Naive thymus-derived CD4-positive, alpha-beta T cell (primary cell): Measurements from ENCODE around the gene HIRA. TPM values are rescaled to one million over a fixed set of nuclear protein-coding genes. Genes with fewer than 3 reads are reported as not detected.

Source experiments
- ATAC-seq: fragments of 150-1000 bp; cut with Tn5 transposase; 2 replicates; pipeline ENCODE4 v1.10.0; 2021; ENCODE audit warnings: mild to moderate bottlenecking, moderate library complexity
- CTCF ChIA-PET: fragments of 350-600 bp; sonication (Branson Sonifier 250); formaldehyde crosslinking; loops from one replicate; lab custom pipeline; 2021; ENCODE audit warnings: antibody characterized with exemption; lab: Charles Lee
- POLR2A ChIA-PET: fragments of 350-600 bp; sonication (Branson Sonifier 250); formaldehyde crosslinking; loops from one replicate; lab custom pipeline; 2021; ENCODE audit warnings: antibody characterized with exemption, inconsistent platforms; lab: Charles Lee
- DNase-seq, 9 donors: peaks; one replicate each; pipeline versions ENCODE4 v3.0.0 to v3.0.0-alpha.2; 2020 to 2022; ENCODE audit warnings: mixed read lengths in 1 of 9
- H3K27ac ChIP-seq: one replicate; pipeline ENCODE4 v1.7.0; 2013; ENCODE audit warnings: mild to moderate bottlenecking, low read depth, low read length, moderate library complexity
- H3K27me3 ChIP-seq, 2 donors: one replicate each; pipeline ENCODE4 v1.7.0; 2013; ENCODE audit warnings: low read length in 2 of 2, mild to moderate bottlenecking in 2 of 2, moderate library complexity in 2 of 2; ENCODE audit not compliant: control insufficient read depth in 2 of 2, insufficient read depth in 2 of 2
- H3K36me3 ChIP-seq, 3 experiments: 1 replicate in 2 of 3; 2 replicates in 1 of 3; pipeline ENCODE4 v1.7.0; 2013; ENCODE audit warnings: low read length in 3 of 3, mild to moderate bottlenecking in 3 of 3, moderate library complexity in 1 of 3; ENCODE audit not compliant: insufficient read depth in 3 of 3, control insufficient read depth in 2 of 3
- H3K4me1 ChIP-seq, 2 donors: one replicate each; pipeline ENCODE4 v1.7.0; 2013; ENCODE audit warnings: low read length in 2 of 2, mild to moderate bottlenecking in 2 of 2, moderate library complexity in 1 of 2; ENCODE audit not compliant: control insufficient read depth in 2 of 2, insufficient read depth in 2 of 2
- H3K4me3 ChIP-seq: 2 replicates; pipeline ENCODE4 v1.7.0; 2013; ENCODE audit warnings: mild to moderate bottlenecking, low read length
- H3K9me3 ChIP-seq, 3 experiments: 1 replicate in 2 of 3; 2 replicates in 1 of 3; pipeline ENCODE4 v1.7.0; 2013; ENCODE audit warnings: low read length in 3 of 3; ENCODE audit not compliant: control insufficient read depth in 2 of 3
- H3K27ac Mint-ChIP-seq, 9 donors: one replicate each; pipeline ENCODE4 v1.8.0; 2020 to 2022; ENCODE audit warnings: mixed read lengths in 9 of 9, mild to moderate bottlenecking in 8 of 9, moderate library complexity in 5 of 9, inconsistent platforms in 2 of 9
- H3K27me3 Mint-ChIP-seq, 5 donors: one replicate each; pipeline ENCODE4 v1.8.0; 2021 to 2022; ENCODE audit warnings: mixed read lengths in 5 of 5, mild to moderate bottlenecking in 1 of 5
- H3K36me3 Mint-ChIP-seq, 5 donors: one replicate each; pipeline ENCODE4 v1.8.0; 2020 to 2022; ENCODE audit warnings: mixed read lengths in 5 of 5, mild to moderate bottlenecking in 3 of 5, inconsistent platforms in 1 of 5
- H3K4me1 Mint-ChIP-seq, 7 donors: one replicate each; pipeline ENCODE4 v1.8.0; 2020 to 2022; ENCODE audit warnings: mixed read lengths in 7 of 7, mild to moderate bottlenecking in 3 of 7, inconsistent platforms in 1 of 7
- H3K4me3 Mint-ChIP-seq, 10 donors: one replicate each; pipeline ENCODE4 v1.8.0; 2020 to 2022; ENCODE audit warnings: mild to moderate bottlenecking in 10 of 10, mixed read lengths in 10 of 10, moderate library complexity in 6 of 10, inconsistent platforms in 2 of 10
- H3K9me3 Mint-ChIP-seq, 11 donors: one replicate each; pipeline ENCODE4 v1.8.0; 2020 to 2022; ENCODE audit warnings: mixed read lengths in 11 of 11, mild to moderate bottlenecking in 4 of 11, inconsistent platforms in 1 of 11, moderate library complexity in 1 of 11
- intact Hi-C, 2 donors: fragments of 100-400 bp; cut with micrococcal nuclease; formaldehyde crosslinking; loops; one replicate each; pipeline ENCODE4 v1.15.1; 2023
- polyA plus RNA-seq, 2 donors: library from polyadenylated mRNA; unstranded; fragments of 300-500 nt; fragmentation: Illumina TruSeq; gene quantifications; one replicate each; pipeline ENCODE4 v1.2.3, GENCODE V29; 2021
- total RNA-seq, 6 experiments: library from RNA in 5 of 6; stranded (reverse) in 5 of 6; gene quantifications; 1 replicate in 5 of 6; 2 replicates in 1 of 6; pipeline ENCODE4 v1.2.3 and lab custom pipeline; 2021 to 2026

The HIRA gene
- total and polyA plus RNA-seq, 7 experiments from 2014 or later: 2.8 to 42.3 (median 22.5) TPM

- ChIA-PET CTCF (interaction anchor here (0.7 to 2.3 kb wide), 7 partner anchors 77 to 152 kb away, joined by 3 to 13 read pairs (median 3); no protein-coding TSS in a partner anchor), POLR2A (interaction anchor here (0.6 to 2.4 kb wide), 8 partner anchors 31 to 543 kb away, joined by 3 to 14 read pairs (median 4); partner anchors contain the start of genes C22orf39, HIRA and TANGO2)
- ATAC-seq (no peak), DNase-seq (peak in 8 of 9 donors; percentile 9 to 44 (median 33))
- Mint-ChIP-seq H3K4me1 (peaks cover 24 to 43% (median 33%) of the 10 kb centered on the region in 7 donors), H3K4me3 (peak overlapping the region; percentile 87 to 98 (median 92)), H3K36me3 (peaks cover 0 to 9% (median 0%) of the 10 kb centered on the region in 5 donors), H3K9me3 (peaks cover 0 to 2% (median 0%) of the 10 kb centered on the region in 11 donors), H3K27ac (peak overlapping the region; percentile 63 to 100 (median 85)), H3K27me3 (no peaks in the 10 kb centered on the region)
- Histone ChIP-seq H3K27me3 (no peaks in the 10 kb centered on the region), H3K4me1 (peaks cover 17 to 19% of the 10 kb centered on the region in 2 donors), H3K4me3 (peak overlapping the region; percentile 85), H3K36me3 (peaks cover 3 to 22% (median 4%) of the 10 kb centered on the region in 3 experiments), H3K27ac (peak overlapping the region; percentile 96), H3K9me3 (no peaks in the 10 kb centered on the region)
- intact Hi-C loops: loop anchor here (1.0 to 10.0 kb wide), 7 partner anchors 31 to 1401 kb away; partner anchors contain the start of genes C22orf39 (in 1 of the 2), CLTCL1 (in 1 of the 2), PEX26 (in 1 of the 2) and SEPTIN5 (in 1 of the 2)
These were observed 46.7 kb upstream of the HIRA start for GRCh38 chr22:19478045-19478900.

GRCh38 chr22:19477321-19478044, 46.0 kb upstream of the HIRA start:
- peak overlapping the region; percentile 87 to 98 (median 92) for H3K4me3 Mint-ChIP-seq
- H3K36me3 ChIP-seq: peaks cover 4 to 29% (median 7%) of the 10 kb centered on the region in 3 experiments
- H3K9me3 ChIP-seq: no peaks in the 10 kb centered on the region
- ATAC-seq (no peak), DNase-seq (peak in 6 of 9 donors; percentile 3 to 34 (median 15))
- H3K4me1 ChIP-seq: peaks cover 17 to 19% of the 10 kb centered on the region in 2 donors
- H3K27me3 Mint-ChIP-seq: no peaks in the 10 kb centered on the region
- peaks cover 0 to 2% (median 0%) of the 10 kb centered on the region in 11 donors for H3K9me3 Mint-ChIP-seq
- CTCF ChIA-PET: interaction anchor here (0.6 to 2.3 kb wide), 5 partner anchors 78 to 479 kb away, joined by 3 to 13 read pairs (median 3); no protein-coding TSS in a partner anchor
- H3K27ac Mint-ChIP-seq: peak overlapping the region; percentile 63 to 100 (median 85)
- H3K4me3 ChIP-seq: peak overlapping the region; percentile 85
- H3K36me3 Mint-ChIP-seq: peaks cover 0 to 13% (median 3%) of the 10 kb centered on the region in 5 donors
- H3K27me3 ChIP-seq: no peaks in the 10 kb centered on the region
- peaks cover 24 to 45% (median 33%) of the 10 kb centered on the region in 7 donors for H3K4me1 Mint-ChIP-seq
- POLR2A ChIA-PET: interaction anchor here (0.8 to 2.4 kb wide), 6 partner anchors 32 to 543 kb away, joined by 3 to 14 read pairs (median 4); partner anchors contain the start of genes HIRA and TANGO2
- peak overlapping the region; percentile 96 for H3K27ac ChIP-seq
- intact Hi-C loops: loop anchor here (1.0 to 10.0 kb wide), 9 partner anchors 30 to 1400 kb away; partner anchors contain the start of genes C22orf39 (in 2 of the 2), CLTCL1 (in 2 of the 2), PEX26 (in 1 of the 2) and SEPTIN5 (in 1 of the 2)

GRCh38 chr22:19476023-19476422, 44.5 kb upstream of the HIRA start:
- ATAC-seq: no peak
- no peaks in the 10 kb centered on the region for H3K27me3 Mint-ChIP-seq
- intact Hi-C loops: loop anchor here (2.0 to 10.0 kb wide), 5 partner anchors 181 to 1399 kb away; partner anchors contain the start of genes CLTCL1 (in 2 of the 2), PEX26 (in 1 of the 2) and SEPTIN5 (in 1 of the 2)

GRCh38 chr22:19473578-19473977, 42.0 kb upstream of the HIRA start:
- no peak overlapping the region for H3K27ac ChIP-seq
- intact Hi-C loops: loop anchor here (10.0 kb wide), 3 partner anchors 179 to 519 kb away; partner anchors contain the start of genes CLTCL1 (in 1 of the 2) and SEPTIN5 (in 1 of the 2)
- Mint-ChIP-seq H3K4me3 (no peak overlapping the region), H3K27me3 (no peaks in the 10 kb centered on the region), H3K27ac (no peak overlapping the region), H3K9me3 (no peaks in the 10 kb centered on the region), H3K36me3 (peaks cover 6 to 45% (median 11%) of the 10 kb centered on the region in 5 donors), H3K4me1 (peaks cover 18 to 36% (median 32%) of the 10 kb centered on the region in 7 donors)
- no peak overlapping the region for H3K4me3 ChIP-seq
- peaks cover 17 to 19% of the 10 kb centered on the region in 2 donors for H3K4me1 ChIP-seq
- H3K9me3 ChIP-seq: no peaks in the 10 kb centered on the region
- no peaks in the 10 kb centered on the region for H3K27me3 ChIP-seq
- CTCF ChIA-PET: no interaction called here
- POLR2A ChIA-PET: interaction anchor here (0.6 to 0.8 kb wide), 2 partner anchors 30 to 34 kb away, joined by 3 to 4 read pairs; no protein-coding TSS in a partner anchor
- H3K36me3 ChIP-seq: peaks cover 16 to 66% (median 38%) of the 10 kb centered on the region in 3 experiments
- ATAC-seq: no peak
- no peak for DNase-seq

More at GRCh38 chr22:19476023-19476422, 44.5 kb upstream of the HIRA start:
- Histone ChIP-seq H3K4me3 (no peak overlapping the region), H3K36me3 (peaks cover 16 to 44% (median 19%) of the 10 kb centered on the region in 3 experiments), H3K27me3 (no peaks in the 10 kb centered on the region), H3K9me3 (no peaks in the 10 kb centered on the region), H3K27ac (no peak overlapping the region), H3K4me1 (peaks cover 17 to 19% of the 10 kb centered on the region in 2 donors)
- POLR2A ChIA-PET: no interaction called here
- peak overlapping the region in 1 of 10 donors; percentile 26 for H3K4me3 Mint-ChIP-seq
- CTCF ChIA-PET: no interaction called here
- peak in 1 of 9 donors; percentile 9 for DNase-seq
- H3K36me3 Mint-ChIP-seq: peaks cover 0 to 27% (median 4%) of the 10 kb centered on the region in 5 donors
- H3K9me3 Mint-ChIP-seq: peaks cover 0 to 2% (median 0%) of the 10 kb centered on the region in 11 donors
- H3K27ac Mint-ChIP-seq: peak overlapping the region in 2 of 9 donors; percentile 26 to 34
- peaks cover 24 to 48% (median 33%) of the 10 kb centered on the region in 7 donors for H3K4me1 Mint-ChIP-seq

- DNase-seq: no peak
- CTCF ChIA-PET: no interaction called here
- intact Hi-C loops: loop anchor here (10.0 kb wide), 3 partner anchors 177 to 517 kb away; partner anchors contain the start of genes CLTCL1 (in 1 of the 2) and SEPTIN5 (in 1 of the 2)
- Histone ChIP-seq H3K4me1 (peaks cover 9% of the 10 kb centered on the region in 2 donors), H3K36me3 (peaks cover 18 to 78% (median 44%) of the 10 kb centered on the region in 3 experiments), H3K27me3 (no peaks in the 10 kb centered on the region), H3K4me3 (no peak overlapping the region), H3K9me3 (no peaks in the 10 kb centered on the region), H3K27ac (no peak overlapping the region)
- POLR2A ChIA-PET: no interaction called here
- Mint-ChIP-seq H3K36me3 (peaks cover 7 to 59% (median 20%) of the 10 kb centered on the region in 5 donors), H3K27me3 (no peaks in the 10 kb centered on the region), H3K9me3 (no peaks in the 10 kb centered on the region), H3K27ac (peak overlapping the region in 1 of 9 donors; percentile 55), H3K4me1 (peaks cover 8 to 35% (median 22%) of the 10 kb centered on the region in 7 donors), H3K4me3 (no peak overlapping the region)
- ATAC-seq: no peak
These were observed 40.7 kb upstream of the HIRA start for GRCh38 chr22:19472233-19472632.
